GM12872 (cell line): Measurements from ENCODE around the gene TAS2R40.
A peak's percentile ranks its signal among the peaks of the same experiment; 100 is the strongest.

Source experiments
- TF ChIP-seq, protein P1 (sequence below): IDR thresholded peaks from 3 replicates; pipeline ENCODE4 v1.5.1; 2011; ENCODE audit warnings: low read depth, mild to moderate bottlenecking, low read length, moderate library complexity; ENCODE audit not compliant: insufficient read depth

The TAS2R40 gene

DNA sequence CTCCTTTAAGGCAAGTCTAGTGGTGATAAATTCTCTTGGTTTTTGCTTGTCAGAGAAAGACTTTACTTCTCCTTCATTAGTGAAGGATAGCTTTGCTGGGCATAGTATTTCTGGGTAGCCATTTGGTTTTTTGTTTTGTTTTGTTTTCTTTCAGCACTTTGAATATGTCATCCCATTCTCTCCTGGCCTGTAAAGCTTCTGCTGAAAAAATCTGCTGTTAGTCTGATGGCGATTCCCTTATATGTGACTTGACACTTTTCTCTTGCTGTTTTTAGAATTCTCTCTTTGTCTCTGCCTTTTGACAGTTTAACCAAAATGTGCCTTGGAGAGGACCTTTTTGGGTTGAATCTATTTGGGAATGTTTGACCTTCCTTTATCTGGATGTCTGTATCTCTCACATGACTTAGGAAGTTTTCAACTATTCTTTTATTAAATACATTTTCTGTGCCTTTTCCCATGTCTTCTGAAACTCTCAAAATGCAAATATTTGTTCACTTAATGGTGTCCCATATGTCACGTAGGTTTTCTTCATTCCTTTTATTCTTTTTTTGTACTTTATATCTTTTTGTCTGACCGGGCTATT, 14.7 kb downstream of the TAS2R40 start:
- TF ChIP-seq, protein P1, sequence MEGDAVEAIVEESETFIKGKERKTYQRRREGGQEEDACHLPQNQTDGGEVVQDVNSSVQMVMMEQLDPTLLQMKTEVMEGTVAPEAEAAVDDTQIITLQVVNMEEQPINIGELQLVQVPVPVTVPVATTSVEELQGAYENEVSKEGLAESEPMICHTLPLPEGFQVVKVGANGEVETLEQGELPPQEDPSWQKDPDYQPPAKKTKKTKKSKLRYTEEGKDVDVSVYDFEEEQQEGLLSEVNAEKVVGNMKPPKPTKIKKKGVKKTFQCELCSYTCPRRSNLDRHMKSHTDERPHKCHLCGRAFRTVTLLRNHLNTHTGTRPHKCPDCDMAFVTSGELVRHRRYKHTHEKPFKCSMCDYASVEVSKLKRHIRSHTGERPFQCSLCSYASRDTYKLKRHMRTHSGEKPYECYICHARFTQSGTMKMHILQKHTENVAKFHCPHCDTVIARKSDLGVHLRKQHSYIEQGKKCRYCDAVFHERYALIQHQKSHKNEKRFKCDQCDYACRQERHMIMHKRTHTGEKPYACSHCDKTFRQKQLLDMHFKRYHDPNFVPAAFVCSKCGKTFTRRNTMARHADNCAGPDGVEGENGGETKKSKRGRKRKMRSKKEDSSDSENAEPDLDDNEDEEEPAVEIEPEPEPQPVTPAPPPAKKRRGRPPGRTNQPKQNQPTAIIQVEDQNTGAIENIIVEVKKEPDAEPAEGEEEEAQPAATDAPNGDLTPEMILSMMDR = no peak

DNA sequence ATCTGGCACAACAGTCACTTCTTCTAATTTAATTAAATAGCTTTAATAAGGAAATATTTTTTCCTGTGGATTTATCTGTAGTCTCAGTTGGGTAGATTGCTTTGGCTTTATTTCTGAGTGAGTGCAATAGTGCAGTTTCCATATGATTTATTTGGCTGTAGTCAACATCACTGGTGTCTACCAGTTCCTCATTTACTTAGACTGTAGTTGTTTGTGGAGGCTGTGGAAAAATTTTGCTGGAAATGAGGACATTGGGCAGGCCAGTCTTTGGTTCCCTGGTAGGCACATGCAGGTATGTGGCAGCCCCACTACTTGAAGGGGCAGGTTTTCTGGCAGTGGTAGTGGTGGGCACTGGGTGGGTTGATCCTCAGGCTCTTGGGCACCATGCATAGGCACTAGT, 15.5 kb downstream of the TAS2R40 start:
- TF ChIP-seq, protein P1 = no peak

DNA sequence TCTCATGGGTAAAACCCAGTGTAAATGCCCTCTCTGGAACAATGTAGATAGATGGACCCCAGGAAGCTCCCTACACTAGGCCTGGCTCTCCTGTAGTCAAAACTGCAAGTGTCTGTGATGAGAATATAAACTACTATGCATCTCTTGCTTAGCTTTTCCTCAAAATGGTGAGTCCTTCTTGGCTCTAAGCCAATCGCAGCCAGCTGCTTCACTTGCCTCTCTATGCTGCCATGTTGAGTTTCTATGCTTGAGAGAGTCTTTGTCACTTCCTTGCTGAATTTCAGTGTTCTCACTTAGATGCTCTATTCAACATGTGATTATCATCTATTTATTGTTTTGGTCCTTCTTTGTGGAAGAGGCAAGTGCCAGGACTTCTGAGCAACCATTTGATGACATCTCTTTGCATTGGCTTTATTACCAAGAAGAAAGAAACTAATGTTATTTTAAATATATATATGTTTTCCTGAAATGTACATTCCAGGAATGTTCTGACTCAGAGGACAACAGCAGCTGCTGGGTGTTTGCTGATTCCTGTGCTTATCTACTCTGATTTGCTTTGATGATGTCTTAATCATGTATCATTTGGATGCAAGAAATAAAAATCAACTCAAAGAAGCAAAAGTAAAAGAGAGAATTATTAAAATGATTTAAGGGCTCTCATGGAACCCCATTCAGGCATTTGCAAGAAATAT, 16.6 kb downstream of the TAS2R40 start:
- TF ChIP-seq, protein P1 = no peak

DNA sequence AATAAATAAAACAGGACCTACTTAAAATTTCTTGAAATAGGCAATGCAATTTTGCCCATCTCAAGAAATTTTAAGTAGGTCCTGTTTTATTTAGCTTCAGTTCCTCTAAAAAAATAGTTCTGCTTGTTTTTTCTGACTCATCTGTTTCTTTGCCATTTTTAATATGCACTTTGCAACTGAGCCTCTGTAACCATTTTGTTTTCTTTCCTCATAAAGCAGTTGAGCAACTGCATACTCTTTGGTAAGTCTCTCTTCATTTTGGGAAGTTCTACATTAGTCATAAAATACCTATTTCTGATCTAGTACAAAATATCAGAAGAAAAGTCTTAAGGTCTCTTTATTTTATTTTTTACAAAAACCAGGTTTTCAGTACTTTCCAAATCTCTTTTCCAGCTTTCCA, 18.0 kb downstream of the TAS2R40 start:
- TF ChIP-seq, protein P1 = no peak

DNA sequence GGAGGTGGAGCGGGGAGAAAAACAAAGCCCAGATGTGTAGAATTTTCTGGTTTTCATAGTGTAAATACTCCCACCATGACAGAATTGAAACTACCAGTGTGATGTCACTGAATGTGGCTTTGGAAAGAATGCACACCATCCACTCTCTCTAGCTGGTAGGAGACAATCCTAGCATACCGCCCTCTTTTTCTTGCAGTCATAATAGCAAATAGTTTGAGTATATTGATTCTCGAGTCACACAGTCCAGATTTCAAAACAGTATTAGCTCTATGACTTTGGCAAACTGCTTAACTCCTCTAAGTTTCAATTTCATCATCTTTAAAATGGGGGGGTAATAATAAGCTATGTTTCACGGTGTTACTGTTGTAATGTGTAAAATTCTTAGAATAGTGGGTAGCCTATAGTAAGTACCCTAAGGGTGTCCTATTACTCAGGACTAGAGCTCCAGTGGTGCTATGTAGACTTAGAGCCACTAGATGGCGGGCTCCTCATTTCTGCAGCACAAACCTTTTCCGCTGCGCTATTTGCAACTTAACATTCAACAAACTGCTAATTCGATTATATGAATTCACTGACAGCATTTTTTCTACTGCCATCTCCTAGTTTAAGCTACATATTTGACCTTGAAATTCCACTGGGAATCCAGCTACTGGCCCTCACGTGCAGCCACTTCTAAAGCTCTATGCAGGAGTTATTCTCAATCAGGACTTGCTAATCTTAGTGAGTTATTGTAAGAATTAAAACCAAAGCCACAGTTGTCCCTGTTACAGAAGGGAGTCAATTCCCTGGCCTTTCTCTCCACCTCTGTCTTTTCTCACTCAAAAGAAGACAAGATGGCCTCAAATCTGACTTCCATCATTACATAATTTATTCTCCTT, 18.7 kb downstream of the TAS2R40 start:
- TF ChIP-seq, protein P1 = peak; percentile 86

DNA sequence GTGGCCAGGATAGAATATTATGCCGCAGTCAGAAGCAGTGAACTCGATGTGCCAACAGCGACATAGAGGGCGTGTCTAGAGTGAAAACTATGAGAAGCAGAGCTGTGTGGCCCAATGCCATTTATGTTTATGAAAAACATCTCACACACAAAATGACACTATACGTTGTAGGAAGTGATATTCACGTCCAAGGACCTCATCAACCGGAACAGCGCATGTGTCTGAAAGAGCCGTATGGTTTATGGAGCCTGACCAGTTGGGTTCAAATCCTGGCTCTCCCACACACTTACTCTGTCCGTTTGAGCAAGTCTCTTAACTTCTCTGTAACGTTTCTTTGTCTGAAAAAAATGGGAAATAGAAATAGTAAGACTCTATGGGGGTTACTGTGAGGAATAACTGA, 20.5 kb downstream of the TAS2R40 start:
- TF ChIP-seq, protein P1 = no peak

DNA sequence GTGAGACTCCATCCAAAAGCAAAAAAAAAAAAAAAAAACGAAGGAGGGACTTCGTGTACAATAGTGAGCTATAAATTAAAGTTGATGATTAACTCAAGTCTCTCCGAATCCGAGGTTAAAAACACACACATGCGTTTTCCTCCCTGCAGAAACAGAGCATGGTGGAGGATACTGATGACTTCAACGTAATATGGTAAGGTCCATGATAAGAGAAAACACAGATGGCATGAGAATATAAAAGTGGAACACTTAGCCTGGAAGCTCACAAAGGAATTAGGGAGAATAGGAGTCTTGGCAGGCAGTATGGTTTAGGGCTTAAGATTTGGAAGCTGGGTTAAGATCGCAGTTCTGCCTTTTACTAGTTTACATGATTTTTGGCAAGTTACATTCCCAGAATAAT, 21.3 kb downstream of the TAS2R40 start:
- TF ChIP-seq, protein P1 = no peak
